GM20000 (cell line): Measurements from ENCODE around the gene SGTA.

ENCODE experiments used
- DNase-seq: peaks from one replicate; pipeline ENCODE4 v3.0.0; 2012; ENCODE audit warnings: low spot score
- TF ChIP-seq, protein P1 (sequence below): IDR thresholded peaks from 2 replicates; pipeline ENCODE4 v1.5.1; 2012; ENCODE audit warnings: mild to moderate bottlenecking, control low read depth; ENCODE audit errors: extremely low read depth, missing control alignments

SGTA gene

GRCh38 chr19:2808129-2808941 is 25.3 kb upstream of the SGTA start:
- peak; percentile 34 for DNase-seq
- TF ChIP-seq, protein P1, sequence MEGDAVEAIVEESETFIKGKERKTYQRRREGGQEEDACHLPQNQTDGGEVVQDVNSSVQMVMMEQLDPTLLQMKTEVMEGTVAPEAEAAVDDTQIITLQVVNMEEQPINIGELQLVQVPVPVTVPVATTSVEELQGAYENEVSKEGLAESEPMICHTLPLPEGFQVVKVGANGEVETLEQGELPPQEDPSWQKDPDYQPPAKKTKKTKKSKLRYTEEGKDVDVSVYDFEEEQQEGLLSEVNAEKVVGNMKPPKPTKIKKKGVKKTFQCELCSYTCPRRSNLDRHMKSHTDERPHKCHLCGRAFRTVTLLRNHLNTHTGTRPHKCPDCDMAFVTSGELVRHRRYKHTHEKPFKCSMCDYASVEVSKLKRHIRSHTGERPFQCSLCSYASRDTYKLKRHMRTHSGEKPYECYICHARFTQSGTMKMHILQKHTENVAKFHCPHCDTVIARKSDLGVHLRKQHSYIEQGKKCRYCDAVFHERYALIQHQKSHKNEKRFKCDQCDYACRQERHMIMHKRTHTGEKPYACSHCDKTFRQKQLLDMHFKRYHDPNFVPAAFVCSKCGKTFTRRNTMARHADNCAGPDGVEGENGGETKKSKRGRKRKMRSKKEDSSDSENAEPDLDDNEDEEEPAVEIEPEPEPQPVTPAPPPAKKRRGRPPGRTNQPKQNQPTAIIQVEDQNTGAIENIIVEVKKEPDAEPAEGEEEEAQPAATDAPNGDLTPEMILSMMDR = no peak

DNA sequence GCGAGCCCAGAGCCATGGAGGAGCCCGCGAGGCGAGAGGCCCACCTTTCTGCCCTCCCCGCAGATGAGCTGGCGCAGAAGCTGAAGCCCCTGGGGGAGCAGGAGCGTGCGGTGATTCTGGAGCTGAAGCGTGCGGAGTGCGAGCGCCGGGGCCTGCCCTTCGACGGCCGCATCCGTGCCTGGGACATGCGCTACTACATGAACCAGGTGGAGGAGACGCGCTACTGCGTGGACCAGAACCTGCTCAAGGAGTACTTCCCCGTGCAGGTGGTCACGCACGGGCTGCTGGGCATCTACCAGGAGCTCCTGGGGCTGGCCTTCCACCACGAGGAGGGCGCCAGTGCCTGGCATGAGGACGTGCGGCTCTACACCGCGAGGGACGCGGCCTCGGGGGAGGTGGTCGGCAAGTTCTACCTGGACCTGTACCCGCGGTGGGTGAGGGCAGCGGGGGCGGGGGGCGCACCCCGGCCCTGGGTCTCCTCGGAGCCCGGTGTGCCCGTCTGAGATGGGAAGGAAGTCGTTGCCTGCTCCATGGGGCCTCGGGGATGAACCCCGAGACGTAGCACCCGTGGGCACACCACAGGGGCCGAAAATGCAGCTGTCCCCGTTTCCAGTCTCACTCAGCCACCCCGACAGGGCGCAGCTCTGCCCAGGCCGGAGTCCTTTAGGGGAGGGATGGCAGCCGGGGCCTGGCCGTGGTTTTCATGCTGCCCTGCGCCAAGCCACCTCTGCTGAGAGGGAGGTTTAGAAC is 24.5 kb upstream of the SGTA start:
- TF ChIP-seq, protein P1 = no peak
- DNase-seq = peak; percentile 21

GRCh38 chr19:2806736-2807378 is 23.8 kb upstream of the SGTA start:
- TF ChIP-seq, protein P1 = no peak
- no peak for DNase-seq

- no peak for DNase-seq
- TF ChIP-seq, protein P1 = no peak
These were observed 23.0 kb upstream of the SGTA start for GRCh38 chr19:2805991-2806649.

DNA sequence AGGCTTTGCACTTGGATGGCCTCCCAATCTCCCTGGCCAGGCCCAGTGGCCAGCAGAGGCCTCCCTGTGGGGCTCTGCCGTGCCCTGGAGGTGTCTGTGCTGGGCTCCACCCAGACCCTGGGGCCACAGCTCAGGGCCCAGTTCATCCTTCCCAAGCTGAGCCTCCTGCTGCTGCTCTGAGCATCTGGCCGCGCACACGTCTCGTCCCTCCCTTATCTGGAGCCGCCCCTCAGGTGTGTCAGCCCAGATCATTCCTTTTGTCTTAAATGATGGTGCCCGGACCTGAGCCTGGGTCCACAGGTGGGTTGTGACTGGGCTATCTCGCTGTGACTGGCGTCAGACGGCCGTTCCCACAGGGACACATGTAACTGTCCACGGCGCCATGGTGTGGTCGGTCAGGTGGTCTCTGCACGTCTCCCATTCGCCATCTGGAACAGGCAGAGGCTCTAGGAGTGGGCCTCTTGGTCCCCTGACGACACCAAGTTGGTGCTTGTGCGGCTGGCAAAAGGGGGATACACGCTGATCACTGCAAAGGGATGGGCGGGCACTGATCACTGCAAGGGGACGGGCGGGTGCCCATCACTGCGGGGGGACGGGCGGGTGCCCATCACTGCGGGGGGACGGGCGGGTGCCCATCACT is 22.3 kb upstream of the SGTA start:
- TF ChIP-seq, protein P1 = no peak
- no peak for DNase-seq

DNA sequence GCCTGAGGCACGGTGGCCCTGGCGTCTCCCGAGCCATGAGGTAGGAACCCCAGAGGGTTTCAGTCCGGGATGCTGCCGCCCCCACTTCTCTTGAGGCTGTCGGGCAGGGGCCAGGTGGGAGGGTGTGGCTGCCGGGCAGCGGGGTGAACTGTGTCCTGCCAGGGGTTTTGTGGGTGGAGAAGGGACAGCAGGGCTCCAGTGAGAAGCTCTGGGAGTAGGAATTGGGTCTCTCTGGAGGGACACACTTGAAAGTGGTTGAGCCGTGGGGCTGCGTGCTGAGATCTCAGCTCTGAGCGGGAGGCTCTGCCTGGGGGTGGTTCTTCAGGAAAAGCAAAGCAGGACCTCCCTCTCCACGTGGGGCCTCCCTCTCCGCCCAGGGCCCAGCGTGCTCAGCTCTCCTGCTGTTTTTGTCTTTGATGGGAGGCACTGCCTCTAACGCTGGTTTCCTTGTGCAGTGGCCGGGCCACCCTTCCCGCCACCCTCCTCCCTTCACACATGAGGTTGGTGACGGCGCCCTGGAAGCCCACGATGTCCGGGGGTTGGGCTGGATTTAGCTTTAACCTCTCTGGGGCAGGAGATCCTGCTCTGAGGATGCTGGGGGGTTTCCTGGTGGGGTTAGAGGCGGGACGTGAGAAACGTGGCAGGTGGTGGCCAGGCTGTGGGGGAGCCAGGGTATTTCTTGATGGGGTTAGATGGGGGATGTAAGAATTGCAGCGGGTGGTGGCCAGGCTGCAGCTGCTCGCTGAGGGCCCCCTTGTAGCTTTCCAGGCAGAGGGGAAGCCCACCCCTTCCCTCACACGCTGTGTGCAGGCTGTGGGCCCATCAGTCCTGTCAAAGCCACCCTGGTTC is 21.3 kb upstream of the SGTA start:
- DNase-seq = peak; percentile 19
- TF ChIP-seq, protein P1 = no peak
